DMS114 treated with DMSO at 0.1 percent for 48 hours (cell line): ENCODE results near the gene RET.

Source experiments
- DNase-seq: peaks from one replicate; lab custom pipeline; 2025; ENCODE audit not compliant: unreplicated experiment; lab: John Stamatoyannopoulos, UW

RET gene

GRCh38 chr10:43044448-43044921 lies 32.4 kb upstream of the RET start:
- DNase-seq, result no peak

- DNase-seq, result no peak
Observed at GRCh38 chr10:43044961-43045621, 31.8 kb upstream of the RET start.

GRCh38 chr10:43045631-43046287 lies 31.1 kb upstream of the RET start:
- no peak for DNase-seq

DNA sequence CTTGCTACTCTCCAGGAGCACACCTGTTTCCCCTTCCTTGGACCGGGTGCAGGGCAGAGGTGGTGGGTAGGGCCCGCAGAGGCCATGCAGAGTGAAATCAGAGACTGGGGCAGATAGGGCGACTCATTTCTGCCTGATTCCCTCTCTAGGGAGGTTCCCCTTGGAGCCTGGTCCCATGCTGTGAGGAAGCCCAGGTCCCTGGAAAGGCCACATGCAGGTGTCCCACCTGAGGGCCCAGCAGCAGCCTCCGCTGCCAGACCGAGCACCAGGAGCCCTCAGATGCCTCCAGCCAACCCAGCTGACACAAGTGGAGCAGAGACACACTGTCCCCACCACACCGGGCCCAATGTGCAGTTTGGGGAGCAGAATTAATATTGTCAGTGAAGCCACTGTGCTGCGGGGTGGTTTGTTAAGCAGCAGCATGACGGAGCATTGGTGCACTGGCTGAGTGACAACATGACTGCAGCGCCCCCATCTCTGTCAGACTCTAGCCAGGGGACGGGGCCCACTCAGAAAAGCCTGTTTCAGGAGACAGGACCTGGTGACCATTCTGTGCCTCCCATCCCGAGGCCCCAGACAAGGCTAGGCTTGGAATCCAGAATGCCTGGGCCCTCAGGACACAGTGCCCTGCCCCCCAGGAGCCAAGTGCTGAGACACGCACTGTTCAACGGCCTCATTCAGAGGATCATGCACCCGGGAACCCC lies 30.4 kb upstream of the RET start:
- DNase-seq, result no peak

DNA sequence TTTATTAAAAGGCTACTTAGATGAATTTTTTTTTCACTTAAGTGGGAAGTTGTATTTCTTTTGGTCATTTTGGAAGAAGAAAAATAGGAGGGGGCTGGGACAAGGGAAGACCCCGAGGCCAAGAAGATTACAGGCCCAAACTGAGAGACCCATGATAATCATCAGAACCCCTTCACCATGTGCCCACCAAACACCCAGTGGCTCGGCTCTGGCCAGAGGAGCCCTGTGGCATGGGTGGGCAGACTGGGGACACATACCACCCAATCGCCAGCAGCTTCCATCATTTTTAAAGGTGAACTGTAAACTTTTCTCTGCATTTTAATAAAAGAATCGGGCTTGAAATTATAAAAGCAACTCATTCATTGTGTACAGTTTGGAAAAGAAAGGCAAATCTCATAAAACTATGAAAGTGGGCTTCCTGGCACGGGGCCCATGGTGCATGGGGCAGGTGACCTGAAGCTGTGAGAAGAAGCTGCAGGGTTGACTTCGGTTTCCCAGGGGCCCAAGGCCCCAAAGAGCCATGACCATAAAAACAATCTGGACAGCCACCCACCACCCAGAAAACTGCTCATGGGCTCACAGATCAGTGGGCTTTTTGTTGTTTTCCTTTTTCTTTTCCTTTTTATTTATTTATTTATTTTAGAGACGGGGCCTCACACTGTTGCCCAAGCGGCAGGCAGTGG lies 29.4 kb upstream of the RET start:
- DNase-seq, result no peak

DNA sequence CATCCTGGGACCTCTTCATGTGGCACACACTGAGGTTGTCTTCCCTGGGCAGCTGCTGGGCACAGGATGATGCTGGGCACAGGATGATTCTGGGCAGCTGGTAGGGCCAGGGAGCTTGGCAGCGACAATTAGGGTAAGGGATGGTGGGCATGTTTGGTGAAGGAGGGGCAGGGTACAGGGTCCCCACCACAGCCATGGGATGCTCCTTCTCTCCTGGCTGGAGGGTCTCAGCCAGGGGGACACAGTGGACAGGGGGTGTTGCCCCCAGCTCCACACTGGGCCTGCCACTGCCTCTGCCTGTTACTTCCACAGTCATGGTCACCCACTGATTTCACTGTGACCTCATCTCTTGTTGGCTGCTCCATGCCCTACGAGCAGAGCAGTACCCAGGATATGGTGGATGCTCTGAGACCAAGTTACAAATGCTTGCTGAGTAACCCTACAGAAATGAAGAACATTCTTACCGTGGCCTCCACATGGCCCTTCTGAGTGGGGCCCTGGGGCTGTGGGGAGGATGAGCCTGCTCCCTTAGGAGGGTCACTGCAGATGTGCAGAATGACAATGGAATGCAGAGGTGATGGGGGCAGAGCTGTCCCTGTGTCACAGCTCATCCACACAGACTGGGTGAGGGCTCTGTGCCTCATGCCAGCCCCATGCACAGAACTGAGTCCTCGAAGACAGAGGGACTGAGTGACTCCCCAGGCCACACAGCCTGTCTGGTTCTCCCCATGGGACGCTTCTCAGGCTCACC lies 28.4 kb upstream of the RET start:
- no peak for DNase-seq

GRCh38 chr10:43049081-43049551 lies 27.8 kb upstream of the RET start:
- no peak for DNase-seq

DNA sequence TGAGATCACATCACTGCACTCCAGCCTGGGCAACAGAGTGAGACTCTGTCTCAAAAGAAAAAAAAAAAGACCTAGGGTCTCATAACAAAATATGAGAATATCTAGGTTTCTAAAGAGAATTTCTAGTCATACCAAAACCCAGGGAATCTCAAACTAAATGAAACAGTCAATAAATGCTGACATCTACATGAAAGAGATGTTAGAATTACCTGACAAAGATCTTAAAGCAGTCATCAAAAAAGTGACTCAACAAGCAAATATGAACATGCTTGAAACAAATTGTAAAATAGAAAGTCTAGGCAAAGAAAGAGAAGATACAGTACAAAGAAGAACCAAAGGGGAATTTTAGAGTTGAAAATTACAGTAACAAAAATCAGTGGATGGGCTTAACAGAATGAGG lies 26.9 kb upstream of the RET start:
- DNase-seq, result no peak

DNA sequence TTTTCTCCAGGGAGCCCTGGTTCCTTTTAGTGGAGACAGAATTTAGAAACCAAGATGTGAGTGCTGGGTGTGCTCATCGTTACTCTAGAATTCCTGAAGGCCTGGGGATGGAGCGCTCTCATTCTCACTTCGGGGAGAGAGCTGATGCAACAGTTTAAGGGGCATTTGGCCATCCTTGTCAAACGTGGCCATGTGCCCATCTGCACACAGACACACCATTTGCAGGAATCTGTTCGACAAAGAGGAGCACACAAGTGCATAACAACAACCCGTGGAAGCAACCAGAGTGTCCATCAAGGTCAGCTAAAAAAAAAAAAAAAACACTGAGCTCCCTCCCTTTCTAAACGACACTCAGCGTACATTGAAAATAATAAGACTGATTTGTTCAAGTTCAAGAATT lies 23.0 kb upstream of the RET start:
- DNase-seq, result no peak

GRCh38 chr10:43054593-43054992 lies 22.3 kb upstream of the RET start:
- DNase-seq, result no peak

- no peak for DNase-seq
Observed at GRCh38 chr10:43055217-43055616, 21.7 kb upstream of the RET start.

DNA sequence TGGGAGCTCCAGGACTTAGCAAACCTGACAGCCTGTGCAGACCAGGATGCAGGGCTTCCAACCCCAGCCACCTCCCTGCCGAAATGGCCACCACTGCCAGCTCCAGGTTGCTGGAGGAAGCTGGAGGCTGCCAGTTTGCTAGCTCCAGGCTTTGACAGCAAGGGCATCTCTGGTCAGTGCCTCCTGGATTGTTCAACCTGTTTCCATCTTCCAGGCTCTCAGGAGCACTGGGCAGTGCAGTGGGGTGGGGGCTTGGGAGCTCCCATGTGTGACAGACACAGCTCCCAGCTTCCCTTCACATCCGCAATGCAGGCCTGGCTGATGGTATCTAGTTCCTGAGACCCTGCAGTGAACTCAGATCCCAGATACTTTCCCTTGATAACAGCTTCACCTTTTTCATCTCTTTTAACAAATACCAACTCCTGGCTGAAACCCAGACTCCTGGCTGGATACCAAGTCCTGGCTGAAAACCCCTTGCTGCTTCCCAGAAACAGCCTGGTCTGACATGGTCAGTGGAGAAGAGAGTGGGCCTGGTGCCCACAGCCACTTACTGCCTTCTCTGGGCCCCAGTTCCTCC lies 20.8 kb upstream of the RET start:
- DNase-seq, result no peak

DNA sequence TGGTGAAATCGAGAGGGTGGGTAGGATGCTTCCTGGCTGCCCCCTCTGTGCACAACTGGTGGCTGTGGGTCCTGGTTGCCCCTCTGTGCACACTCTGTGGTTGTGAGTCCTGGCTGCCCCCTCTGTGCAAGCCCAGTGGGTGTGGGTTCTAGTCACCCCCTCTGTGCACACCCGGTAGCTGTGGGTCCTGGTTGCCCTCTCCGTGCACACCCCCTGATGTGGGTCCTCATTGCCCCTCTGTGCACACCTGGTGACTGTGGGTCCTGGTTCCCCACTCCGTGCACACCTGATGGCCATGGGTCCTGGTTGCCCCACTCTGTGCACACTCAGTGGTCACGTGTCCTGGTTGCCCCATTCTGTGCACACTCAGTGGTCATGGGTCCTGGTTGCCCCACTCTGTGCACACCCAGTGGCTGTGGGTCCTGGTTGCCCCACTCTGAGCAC lies 20.3 kb upstream of the RET start:
- DNase-seq, result no peak

- no peak for DNase-seq
Observed at GRCh38 chr10:43057231-43057711, 19.6 kb upstream of the RET start.

DNA sequence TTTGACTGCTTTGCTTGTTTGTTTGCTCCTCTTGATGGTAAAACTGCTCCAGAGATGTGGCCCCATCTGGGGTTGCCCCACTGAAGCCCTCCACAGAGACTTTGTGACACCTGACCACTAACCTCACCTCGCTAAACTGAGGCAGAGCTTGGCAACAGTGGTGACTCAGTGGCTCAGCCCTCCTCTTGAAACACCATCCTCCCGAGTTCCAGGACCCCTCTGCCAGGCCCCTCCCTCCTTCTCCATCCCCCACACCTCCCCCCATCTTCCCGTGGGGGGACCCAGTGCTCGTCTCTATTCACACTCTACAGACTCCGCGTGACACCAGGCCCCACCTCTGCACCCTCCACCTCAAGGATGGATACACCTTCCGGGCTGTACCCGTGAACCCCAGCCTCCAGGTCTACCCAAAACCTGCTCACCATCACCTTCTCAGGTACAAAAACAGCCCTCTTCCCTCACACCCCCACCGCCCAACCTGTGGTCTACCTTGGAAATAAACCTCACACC lies 19.0 kb upstream of the RET start:
- DNase-seq, result no peak

GRCh38 chr10:43058716-43059335 lies 18.0 kb upstream of the RET start:
- DNase-seq, result no peak

DNA sequence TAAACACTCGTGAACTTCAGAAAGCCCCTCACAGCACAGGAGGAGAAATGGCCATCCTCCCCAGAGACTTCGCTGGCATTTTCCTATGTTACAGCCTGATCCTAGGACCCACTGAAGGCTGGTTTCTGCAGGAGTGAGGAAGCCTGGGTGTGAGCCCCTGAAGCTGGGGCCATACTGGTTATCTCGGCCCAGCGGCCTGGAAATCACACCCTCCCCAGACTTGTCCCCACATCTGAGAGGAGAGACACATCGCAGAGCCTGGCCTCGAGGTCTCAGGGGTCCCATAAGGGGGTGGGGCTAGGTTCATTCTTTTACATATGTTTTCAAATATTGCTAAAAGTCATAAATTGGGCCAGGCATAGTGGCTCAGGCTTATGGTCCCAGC lies 17.5 kb upstream of the RET start:
- no peak for DNase-seq

DNA sequence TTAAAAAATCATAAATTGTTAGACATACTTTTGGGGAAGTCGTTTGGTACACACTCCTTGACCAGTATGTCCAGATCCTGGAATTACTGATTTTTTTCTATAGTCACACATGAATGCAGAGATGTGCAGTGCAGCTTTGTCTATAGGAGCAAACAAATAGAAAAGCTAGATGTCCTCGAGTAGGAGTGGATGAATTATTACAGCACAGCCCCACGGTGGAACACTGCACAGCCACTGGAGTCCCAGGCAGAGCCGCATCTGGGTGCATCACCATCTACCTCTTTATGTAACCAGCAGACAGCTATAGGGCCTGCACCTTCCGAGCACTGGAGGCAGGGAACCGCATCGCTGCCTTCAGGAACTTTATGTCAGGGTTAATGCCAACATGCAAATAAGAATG lies 17.0 kb upstream of the RET start:
- DNase-seq, result no peak

DNA sequence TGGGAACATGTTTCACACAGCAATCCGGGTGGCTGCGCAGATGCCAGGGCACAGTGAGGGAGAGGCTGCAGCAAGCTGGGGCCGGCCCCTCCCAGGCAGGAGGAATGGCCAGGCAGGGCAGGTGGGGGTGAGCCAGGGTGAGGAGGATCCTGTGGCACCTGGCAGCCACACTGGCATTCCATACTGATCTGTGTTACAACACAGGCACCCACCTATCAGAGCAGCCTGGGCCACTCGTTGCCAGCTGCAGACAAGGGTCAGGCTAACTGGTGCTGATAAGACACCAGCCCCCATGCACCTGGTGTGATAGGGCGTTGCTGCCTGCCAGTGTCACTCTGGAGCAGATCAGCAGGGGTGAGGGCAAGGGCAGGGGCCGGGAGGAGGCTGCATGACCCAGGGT lies 16.6 kb upstream of the RET start:
- no peak for DNase-seq

- DNase-seq, result no peak
Observed at GRCh38 chr10:43061331-43061730, 15.5 kb upstream of the RET start.
